ENCODE data around the gene RIOK2.

Gene RIOK2

DNA sequence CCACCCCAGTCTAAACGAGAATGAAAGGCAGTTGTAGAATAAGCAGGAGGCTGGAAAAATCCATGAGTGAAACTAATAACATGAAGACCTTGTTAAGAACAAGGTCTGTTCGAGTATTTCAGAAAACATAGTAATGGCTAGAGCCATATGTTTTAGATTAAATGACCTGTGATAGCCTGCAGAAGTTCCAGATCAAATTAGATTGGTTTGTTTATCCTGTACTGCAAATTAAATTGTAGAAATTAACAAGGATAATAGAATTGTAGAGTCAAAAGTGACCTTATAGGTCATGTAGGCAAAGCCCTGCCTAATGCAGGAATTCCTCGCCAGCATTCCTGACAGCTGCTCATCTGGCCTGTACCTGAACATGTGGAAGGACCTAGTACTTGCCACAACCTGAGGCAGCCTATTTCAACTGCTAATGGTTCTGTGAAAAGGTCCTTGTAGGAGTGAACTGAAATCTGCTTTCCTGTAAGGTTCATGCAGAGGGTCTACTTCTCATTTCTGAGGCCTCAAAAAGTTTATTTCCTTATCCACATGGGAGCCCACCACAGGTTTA, 57.8 kb downstream of the RIOK2 start:
- no peak for DNase-seq (ENCODE audit: low spot score)

- DNase-seq (ENCODE audit: low spot score) = no peak
Observed at GRCh38 chr5:97124335-97124734, 58.7 kb downstream of the RIOK2 start.

DNA sequence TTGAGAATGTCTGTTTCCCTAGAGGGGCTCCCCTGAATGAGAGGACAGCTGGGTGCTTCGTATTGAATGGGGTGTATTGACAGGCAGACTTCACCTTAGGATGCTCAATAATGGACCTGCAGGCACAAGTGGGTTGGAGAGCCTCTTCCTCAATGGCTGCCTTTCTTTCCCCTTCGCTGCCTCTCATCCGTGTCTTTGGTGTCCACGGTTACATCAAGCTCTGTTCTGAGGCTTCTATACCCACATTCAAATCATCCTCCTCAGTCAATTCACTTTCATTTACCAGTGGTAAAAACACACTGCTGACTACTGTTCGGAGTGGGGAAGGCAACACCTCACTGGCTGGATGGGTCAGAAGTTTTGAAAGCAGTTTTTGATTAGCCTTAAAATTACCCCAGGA, 61.2 kb downstream of the RIOK2 start:
- DNase-seq (ENCODE audit: low spot score) = no peak

GRCh38 chr5:97120195-97120594, 62.9 kb downstream of the RIOK2 start:
- no peak for DNase-seq (ENCODE audit: low spot score)

DNA sequence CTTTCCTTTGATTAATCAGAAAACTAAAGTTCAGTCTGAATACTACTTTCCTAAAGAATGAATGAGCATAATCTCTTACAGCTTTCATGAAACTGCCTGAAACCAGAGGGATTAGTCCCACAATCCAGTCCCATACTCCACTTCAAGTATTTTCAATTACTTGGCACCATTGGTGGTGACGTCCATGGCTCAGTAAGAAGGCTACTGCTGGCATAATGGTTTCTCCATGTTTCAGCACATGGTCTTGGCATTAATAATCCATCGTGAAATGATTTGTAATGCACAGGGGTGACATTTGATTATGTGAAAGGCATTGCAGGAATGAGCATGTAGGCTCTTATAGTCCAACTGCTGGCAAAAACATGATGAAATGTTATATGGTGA, 64.0 kb downstream of the RIOK2 start:
- no peak for DNase-seq (ENCODE audit: low spot score)

DNA sequence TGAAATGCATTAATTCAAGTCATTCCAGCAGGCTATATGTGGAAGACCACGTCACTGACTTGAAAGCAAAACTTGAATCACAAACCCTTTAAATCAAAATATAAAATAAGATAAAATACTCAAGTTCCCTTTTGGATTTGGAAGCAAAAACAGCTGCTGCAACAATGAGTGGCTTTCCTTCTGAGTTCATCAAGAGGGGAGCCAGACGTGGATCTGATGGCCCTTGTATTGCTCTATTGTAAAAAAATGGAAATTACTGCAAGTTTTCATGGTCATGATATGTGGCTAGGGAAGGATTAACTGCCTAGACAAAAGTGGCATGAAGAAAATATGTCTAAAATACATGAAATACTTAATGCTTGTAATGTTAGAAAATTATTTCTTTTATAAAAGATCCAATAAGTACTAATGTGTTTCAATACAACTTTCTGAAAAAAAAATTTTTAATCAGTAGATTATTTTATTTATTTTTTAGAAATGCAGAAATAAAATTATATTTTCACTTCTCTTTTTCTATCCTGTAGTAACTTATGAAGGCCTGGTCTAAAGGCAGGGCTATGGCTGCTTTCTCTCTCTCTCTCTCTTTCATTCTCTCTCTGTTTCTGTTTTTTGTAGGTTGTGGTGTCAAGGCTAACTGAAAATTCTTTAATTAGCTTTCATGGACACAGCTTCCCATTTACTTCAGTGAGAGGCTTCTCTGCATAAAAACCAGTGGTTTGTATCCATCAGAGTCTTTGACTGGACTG, 64.6 kb downstream of the RIOK2 start:
- DNase-seq (ENCODE audit: low spot score) = no peak

- DNase-seq (ENCODE audit: low spot score) = no peak
Observed at GRCh38 chr5:97115932-97116331, 67.1 kb downstream of the RIOK2 start.

DNA sequence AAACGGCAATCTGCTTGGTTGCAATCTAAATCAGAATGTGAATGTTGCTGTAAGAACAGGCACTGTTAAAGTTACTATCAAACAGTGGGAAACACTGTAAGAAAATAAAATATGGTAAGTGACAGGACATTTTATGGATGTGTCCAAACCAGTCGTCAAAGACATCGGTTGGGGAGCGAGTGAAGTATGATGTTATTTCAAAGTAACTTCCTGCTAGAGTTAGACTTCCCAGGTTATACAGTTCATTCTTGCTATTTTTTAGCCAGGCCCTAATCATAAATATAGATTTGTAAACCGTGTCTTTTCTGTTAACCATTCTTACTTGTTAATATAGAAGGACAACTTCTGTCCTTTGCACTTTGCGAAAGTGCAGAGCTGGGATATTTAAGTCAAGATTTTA, 70.8 kb downstream of the RIOK2 start:
- DNase-seq (ENCODE audit: low spot score) = no peak

DNA sequence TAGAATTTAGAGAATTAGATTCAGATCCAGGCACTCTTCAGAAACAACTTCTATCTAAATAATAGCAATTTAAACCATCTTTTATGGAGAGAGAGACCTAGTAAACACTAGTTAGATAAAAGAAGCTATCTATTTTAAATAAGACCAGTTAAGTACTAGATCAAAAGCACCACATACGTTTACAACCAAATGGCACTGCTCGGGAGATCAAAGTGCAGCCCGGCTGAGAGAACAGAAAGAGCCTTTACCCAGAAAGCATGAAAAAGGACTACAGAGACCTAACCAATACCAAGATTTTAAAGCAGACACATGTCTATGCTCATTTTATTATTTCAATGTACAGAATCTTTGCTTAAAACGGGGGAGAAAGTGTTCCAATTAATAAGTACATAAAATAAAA, 71.4 kb downstream of the RIOK2 start:
- DNase-seq (ENCODE audit: low spot score) = no peak

GRCh38 chr5:97111004-97111403, 72.0 kb downstream of the RIOK2 start:
- DNase-seq (ENCODE audit: low spot score) = no peak
